Esophagus muscularis mucosa (tissue), 4 donors: ENCODE results near the gene VRK2. TPM values are rescaled to one million over a fixed set of nuclear protein-coding genes. Genes with fewer than 3 reads are reported as not detected.

Experiments
- DNase-seq: peaks from one replicate; pipeline ENCODE4 v3.0.0-alpha.2; 2017; ENCODE audit errors: extremely low spot score
- H3K27ac ChIP-seq, 4 donors: fragments of 200-600 bp; sonication (generic); replicated peaks in 1 of 4; 1 replicate in 3 of 4; 2 replicates in 1 of 4; pipeline ENCODE4 v1.5.1; 2016 to 2019; ENCODE audit warnings: mild to moderate bottlenecking in 1 of 4
- H3K27me3 ChIP-seq, 4 donors: fragments of 200-600 bp; sonication (generic); one replicate each; pipeline versions ENCODE4 v1.5.1 to v1.6.0; 2016 to 2019
- H3K36me3 ChIP-seq, 4 donors: fragments of 200-600 bp; sonication (generic); one replicate each; pipeline ENCODE4 v1.5.1; 2016 to 2019
- H3K4me1 ChIP-seq, 4 donors: fragments of 200-600 bp; sonication (generic); one replicate each; pipeline ENCODE4 v1.5.1; 2016 to 2019
- H3K4me3 ChIP-seq, 4 donors: fragments of 200-600 bp; sonication (generic); 1 replicate in 2 of 4; 2 replicates in 2 of 4; pipeline ENCODE4 v1.5.1; 2016 to 2019; ENCODE audit warnings: mild to moderate bottlenecking in 4 of 4, moderate library complexity in 1 of 4
- H3K9me3 ChIP-seq, 4 donors: fragments of 200-600 bp; sonication (generic); 1 replicate in 3 of 4; 2 replicates in 1 of 4; pipeline ENCODE4 v1.5.1; 2016 to 2019
- EP300 ChIP-seq: sonication (generic); formaldehyde crosslinking; IDR thresholded peaks from one replicate; pipeline ENCODE4 v1.6.1; 2017; ENCODE audit warnings: antibody characterized with exemption
- POLR2A ChIP-seq: fragments of 450-650 bp; IDR thresholded peaks from one replicate; pipeline ENCODE4 v1.6.1; 2017; ENCODE audit warnings: antibody characterized with exemption, moderate library complexity, mild to moderate bottlenecking, low read depth
- POLR2AphosphoS5 ChIP-seq, 2 donors: sonication (generic); formaldehyde crosslinking; IDR thresholded peaks; one replicate each; pipeline ENCODE4 v1.6.1; 2017; ENCODE audit warnings: antibody characterized with exemption in 2 of 2
- WGBS: methylation state at CpG from one replicate; pipeline ENCODE4 v1.1.5; 2018; 5-methylcytosine and 5-hydroxymethylcytosine counted together
- intact Hi-C: fragments of 100-400 bp; cut with DNase I; formaldehyde crosslinking; loops from one replicate; pipeline ENCODE4 v1.15.1; 2023
- total RNA-seq, 4 donors: library from RNA; depleted of rRNA; stranded (reverse); fragments of >200 nt; gene quantifications; one replicate each; pipeline versions ENCODE4 v1.1.0 to v1.2.1, GENCODE V29; 2016
- TF ChIP-seq, protein P1 (sequence below), 3 experiments: fragments of 200-600 bp in 2 of 3; fragments of 450-650 bp in 1 of 3; sonication (generic) in 2 of 3; IDR thresholded peaks; one replicate each; pipeline ENCODE4 v1.5.1; 2017 to 2019; ENCODE audit warnings: antibody characterized with exemption in 3 of 3, mild to moderate bottlenecking in 2 of 3, moderate library complexity in 1 of 3

The VRK2 gene
- total RNA-seq, 4 donors from 2014 or later: 25.8 to 31.3 (median 28.7) TPM

DNA sequence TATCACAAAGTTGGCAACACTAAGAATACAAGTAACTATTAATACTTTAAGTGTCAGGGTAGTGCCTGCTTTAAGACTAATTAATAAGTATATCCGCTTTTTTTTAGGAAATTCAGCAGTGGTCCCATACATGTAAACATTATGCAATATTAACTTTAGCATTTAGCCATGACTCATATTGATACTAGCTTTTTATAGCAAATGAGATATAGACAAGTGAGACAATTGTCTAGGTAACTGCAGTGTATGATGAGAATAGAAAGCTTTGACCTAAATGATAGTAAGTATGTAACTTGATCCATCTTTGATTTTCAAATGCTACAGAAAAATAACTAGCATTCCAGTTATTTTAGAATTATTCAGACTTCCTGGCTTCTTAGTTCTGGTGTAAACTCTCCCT lies 27.4 kb upstream of the VRK2 start:
- TF ChIP-seq EP300: no peak
- TF ChIP-seq, protein P1, sequence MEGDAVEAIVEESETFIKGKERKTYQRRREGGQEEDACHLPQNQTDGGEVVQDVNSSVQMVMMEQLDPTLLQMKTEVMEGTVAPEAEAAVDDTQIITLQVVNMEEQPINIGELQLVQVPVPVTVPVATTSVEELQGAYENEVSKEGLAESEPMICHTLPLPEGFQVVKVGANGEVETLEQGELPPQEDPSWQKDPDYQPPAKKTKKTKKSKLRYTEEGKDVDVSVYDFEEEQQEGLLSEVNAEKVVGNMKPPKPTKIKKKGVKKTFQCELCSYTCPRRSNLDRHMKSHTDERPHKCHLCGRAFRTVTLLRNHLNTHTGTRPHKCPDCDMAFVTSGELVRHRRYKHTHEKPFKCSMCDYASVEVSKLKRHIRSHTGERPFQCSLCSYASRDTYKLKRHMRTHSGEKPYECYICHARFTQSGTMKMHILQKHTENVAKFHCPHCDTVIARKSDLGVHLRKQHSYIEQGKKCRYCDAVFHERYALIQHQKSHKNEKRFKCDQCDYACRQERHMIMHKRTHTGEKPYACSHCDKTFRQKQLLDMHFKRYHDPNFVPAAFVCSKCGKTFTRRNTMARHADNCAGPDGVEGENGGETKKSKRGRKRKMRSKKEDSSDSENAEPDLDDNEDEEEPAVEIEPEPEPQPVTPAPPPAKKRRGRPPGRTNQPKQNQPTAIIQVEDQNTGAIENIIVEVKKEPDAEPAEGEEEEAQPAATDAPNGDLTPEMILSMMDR (IDR thresholded peaks at IDR 0.05): no peak
- TF ChIP-seq POLR2A: no peak
- TF ChIP-seq POLR2AphosphoS5 (IDR thresholded peaks at IDR 0.05): no peak
- intact Hi-C loops: no loop called here
- no peak overlapping the region for H3K27ac ChIP-seq
- no peak for DNase-seq
- no peaks in the 10 kb centered on the region for H3K9me3 ChIP-seq
- H3K4me3 ChIP-seq: no peak overlapping the region
- no peaks in the 10 kb centered on the region for H3K27me3 ChIP-seq
- H3K4me1 ChIP-seq: no peaks in the 10 kb centered on the region
- H3K36me3 ChIP-seq: no peaks in the 10 kb centered on the region
- 86% methylated on average over 1 of the region's 1 CpG for WGBS

DNA sequence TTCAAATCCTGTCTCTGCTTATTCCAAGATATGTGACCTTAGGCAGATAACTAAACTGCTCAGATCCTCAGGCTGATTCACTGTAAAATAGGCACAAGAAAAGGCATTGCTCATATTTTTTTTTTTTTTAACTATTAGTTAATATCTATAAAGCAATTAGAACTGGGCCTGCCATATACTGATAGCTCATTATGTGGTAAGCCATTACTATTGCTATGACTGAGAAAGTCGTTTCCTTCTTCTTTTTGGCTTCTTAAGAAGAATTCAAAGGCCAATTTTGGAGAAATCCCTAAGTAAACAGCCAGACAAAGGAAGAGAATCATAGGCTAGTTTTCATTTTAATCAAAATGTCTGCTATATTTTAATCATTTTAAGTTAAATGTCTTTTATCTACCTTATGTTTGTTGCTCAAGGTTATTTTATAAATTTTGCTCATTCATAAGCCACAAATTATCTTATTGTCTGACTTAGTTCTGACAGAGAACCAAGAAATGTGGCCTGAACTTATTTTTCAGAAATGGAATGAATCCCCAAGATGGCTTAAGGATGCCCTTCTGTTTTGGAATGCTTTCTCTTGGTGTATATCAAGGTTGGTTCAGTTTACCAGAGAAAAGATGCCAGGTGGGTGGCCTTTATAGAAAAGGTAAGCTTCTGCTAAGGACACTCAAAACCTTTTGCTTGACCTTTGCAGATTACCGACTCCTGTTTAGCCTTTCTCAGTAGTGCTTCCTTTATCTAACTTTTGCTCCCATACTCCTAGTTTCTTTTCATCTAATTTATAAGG lies 21.3 kb upstream of the VRK2 start:
- TF ChIP-seq POLR2A: no peak
- DNase-seq: no peak
- Histone ChIP-seq H3K4me1 (no peaks in the 10 kb centered on the region), H3K36me3 (no peaks in the 10 kb centered on the region), H3K27ac (no peak overlapping the region), H3K27me3 (no peaks in the 10 kb centered on the region), H3K9me3 (no peaks in the 10 kb centered on the region), H3K4me3 (no peak overlapping the region)
- intact Hi-C loops: no loop called here
- 89% methylated on average over 2 of the region's 2 CpGs for WGBS

DNA sequence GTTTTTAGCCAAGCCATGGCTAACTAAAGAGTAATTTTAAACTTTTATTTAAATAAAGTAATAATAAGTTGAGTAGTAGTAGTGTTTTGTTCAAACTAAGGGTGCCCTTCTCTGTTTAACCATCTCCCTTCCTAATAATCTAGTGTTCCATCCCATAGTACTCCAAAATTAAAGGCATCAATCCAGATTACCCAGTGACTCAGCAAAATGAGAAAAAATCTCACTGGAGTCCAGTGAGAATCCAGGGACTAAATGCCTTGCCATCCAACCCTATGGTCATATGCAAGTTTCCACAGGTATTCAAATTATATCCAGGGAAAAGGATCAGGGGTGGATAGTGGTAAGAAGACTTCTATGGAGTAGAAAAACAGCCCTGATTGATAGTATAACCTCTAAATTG lies 19.6 kb upstream of the VRK2 start:
- no peaks in the 10 kb centered on the region for H3K4me1 ChIP-seq
- no peak overlapping the region for H3K27ac ChIP-seq
- H3K9me3 ChIP-seq: no peaks in the 10 kb centered on the region
- intact Hi-C loops: no loop called here
- H3K36me3 ChIP-seq: no peaks in the 10 kb centered on the region
- H3K4me3 ChIP-seq: no peak overlapping the region
- no peaks in the 10 kb centered on the region for H3K27me3 ChIP-seq
- no peak for TF ChIP-seq POLR2AphosphoS5 (IDR thresholded peaks at IDR 0.05)
- TF ChIP-seq POLR2A: no peak
- TF ChIP-seq, protein P1 (IDR thresholded peaks at IDR 0.05): no peak
- no peak for TF ChIP-seq EP300
- no peak for DNase-seq

DNA sequence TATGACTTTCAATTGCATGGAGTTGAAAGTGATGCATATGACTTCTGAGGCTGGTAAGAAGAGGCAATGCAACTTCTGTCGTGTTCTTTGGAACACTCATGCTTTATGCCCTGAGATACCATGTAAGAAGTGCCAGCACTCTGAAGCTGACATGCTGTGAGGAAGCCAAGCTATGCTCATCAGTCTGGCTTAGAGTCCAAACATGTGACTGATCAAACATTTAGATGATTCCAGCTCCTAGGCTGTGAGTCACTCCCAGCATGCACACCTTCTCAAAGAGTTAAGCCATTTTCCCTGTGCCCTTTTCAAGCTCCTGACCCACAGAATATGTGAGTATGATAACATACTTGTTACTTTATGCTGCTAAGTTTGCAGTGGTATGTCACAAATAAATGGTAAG lies 15.8 kb upstream of the VRK2 start:
- H3K36me3 ChIP-seq: no peaks in the 10 kb centered on the region
- intact Hi-C loops: no loop called here
- no peaks in the 10 kb centered on the region for H3K27me3 ChIP-seq
- no peaks in the 10 kb centered on the region for H3K9me3 ChIP-seq
- WGBS: 92% methylated on average over 1 of the region's 1 CpG
- no peak for DNase-seq
- no peak overlapping the region for H3K27ac ChIP-seq
- H3K4me3 ChIP-seq: no peak overlapping the region
- no peak for TF ChIP-seq POLR2A
- TF ChIP-seq, protein P1 (IDR thresholded peaks at IDR 0.05): no peak
- no peak for TF ChIP-seq POLR2AphosphoS5 (IDR thresholded peaks at IDR 0.05)
- no peaks in the 10 kb centered on the region for H3K4me1 ChIP-seq

DNA sequence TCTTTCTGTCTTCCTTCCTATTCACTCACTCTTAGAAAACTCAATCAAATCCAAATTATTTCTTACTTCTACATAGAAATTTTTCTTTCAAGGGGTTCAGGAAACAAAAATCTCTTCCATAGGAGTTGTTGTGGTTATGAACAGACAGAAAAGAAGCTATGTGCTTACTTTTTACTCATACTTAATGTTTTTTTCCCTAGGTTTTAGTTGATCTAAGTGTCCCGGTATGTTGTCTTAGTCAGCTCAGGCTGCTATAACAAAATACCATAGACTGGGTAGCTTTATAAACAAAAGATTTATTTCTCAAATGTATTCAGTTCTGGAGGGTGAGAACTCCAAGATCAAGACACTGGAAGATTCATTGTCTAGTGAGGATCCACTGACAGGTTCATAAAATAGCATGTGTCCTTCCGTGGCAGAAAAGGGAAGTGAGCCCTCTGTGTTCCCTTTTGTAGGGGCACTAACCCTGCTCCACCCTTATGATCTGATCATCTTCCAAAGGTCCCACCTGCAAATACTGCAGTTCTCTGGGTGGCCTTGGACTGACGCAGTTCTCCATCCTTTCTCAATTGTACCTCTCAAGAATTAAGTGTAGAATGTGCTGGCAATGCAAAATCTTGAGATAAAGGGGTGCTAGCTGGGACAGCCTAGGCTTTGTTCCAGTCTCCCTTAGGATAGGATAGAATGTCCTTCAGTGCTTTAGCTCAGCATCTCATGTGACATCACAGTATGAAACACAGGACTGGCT lies 14.4 kb upstream of the VRK2 start:
- H3K27ac ChIP-seq: no peak overlapping the region
- WGBS: 86% methylated on average over 3 of the region's 3 CpGs
- intact Hi-C loops: no loop called here
- TF ChIP-seq POLR2A (no peak), EP300 (no peak), POLR2AphosphoS5 (IDR thresholded peaks at IDR 0.05) (no peak)
- TF ChIP-seq, protein P1 (IDR thresholded peaks at IDR 0.05): no peak
- H3K36me3 ChIP-seq: no peaks in the 10 kb centered on the region
- no peak overlapping the region for H3K4me3 ChIP-seq
- no peaks in the 10 kb centered on the region for H3K27me3 ChIP-seq
- no peaks in the 10 kb centered on the region for H3K9me3 ChIP-seq
- no peak for DNase-seq
- H3K4me1 ChIP-seq: no peaks in the 10 kb centered on the region
